ENCODE measurements around the gene APOBEC2. TPM values are rescaled to one million over a fixed set of nuclear protein-coding genes. Genes with fewer than 3 reads are reported as not detected.

Gene APOBEC2
- total RNA-seq, 1 donor from 2014 or later: not detected

GRCh38 chr6:41058783-41059181 is 5.8 kb downstream of the APOBEC2 start:
- no peak for TF ChIP-seq CTCF (IDR thresholded peaks at IDR 0.05; ENCODE audit: insufficient read depth, low read length, poor library complexity, severe bottlenecking)
- Histone ChIP-seq H3K4me3 (ENCODE audit: low read depth, low read length) (no peak overlapping the region), H3K27me3 (ENCODE audit: control insufficient read depth, insufficient read depth, low read length) (no peaks in the 10 kb centered on the region), H3K36me3 (ENCODE audit: control insufficient read depth, insufficient read depth, low read length) (no peaks in the 10 kb centered on the region)
- no peak for DNase-seq (ENCODE audit: low read depth)

DNA sequence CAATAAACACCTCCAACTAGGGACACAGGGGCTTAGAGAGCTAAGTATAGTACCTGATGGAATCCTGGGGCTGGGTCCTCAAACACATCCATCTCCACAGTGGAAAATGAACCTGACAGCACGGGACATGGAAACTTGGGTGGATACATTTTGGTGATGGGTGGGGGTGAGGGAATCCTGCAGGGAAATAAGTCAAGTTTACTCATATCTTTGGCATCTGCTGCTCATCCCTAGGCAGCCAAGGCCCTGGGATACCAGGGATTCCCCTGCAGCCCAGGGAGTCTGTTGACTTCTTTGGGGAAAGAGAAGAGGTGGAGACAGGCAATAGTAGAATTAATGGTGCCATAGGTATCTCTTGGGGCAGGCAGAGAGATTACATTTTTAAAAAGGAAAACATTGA is 6.6 kb downstream of the APOBEC2 start:
- TF ChIP-seq CTCF (IDR thresholded peaks at IDR 0.05; ENCODE audit: insufficient read depth, low read length, poor library complexity, severe bottlenecking): no peak
- no peaks in the 10 kb centered on the region for H3K27me3 ChIP-seq (ENCODE audit: control insufficient read depth, insufficient read depth, low read length)
- DNase-seq (ENCODE audit: low read depth): no peak
- no peak overlapping the region for H3K4me3 ChIP-seq (ENCODE audit: low read depth, low read length)
- no peaks in the 10 kb centered on the region for H3K36me3 ChIP-seq (ENCODE audit: control insufficient read depth, insufficient read depth, low read length)

DNA sequence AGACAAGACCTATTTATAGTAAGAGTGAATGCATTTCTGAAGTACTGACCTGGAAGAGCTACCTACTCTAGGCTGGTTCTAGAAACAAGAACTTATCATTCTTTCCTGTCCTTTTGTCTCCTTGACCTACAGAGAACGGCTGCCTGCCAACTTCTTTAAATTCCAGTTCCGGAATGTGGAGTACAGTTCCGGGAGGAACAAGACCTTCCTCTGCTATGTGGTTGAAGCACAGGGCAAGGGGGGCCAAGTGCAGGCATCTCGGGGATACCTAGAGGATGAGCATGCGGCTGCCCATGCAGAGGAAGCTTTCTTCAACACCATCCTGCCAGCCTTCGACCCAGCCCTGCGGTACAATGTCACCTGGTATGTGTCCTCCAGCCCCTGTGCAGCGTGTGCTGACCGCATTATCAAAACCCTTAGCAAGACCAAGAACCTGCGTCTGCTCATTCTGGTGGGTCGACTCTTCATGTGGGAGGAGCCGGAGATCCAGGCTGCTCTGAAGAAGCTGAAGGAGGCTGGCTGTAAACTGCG is 8.3 kb downstream of the APOBEC2 start:
- Histone ChIP-seq H3K36me3 (ENCODE audit: control insufficient read depth, insufficient read depth, low read length) (no peaks in the 10 kb centered on the region), H3K4me3 (ENCODE audit: low read depth, low read length) (no peak overlapping the region), H3K27me3 (ENCODE audit: control insufficient read depth, insufficient read depth, low read length) (no peaks in the 10 kb centered on the region)
- TF ChIP-seq CTCF (IDR thresholded peaks at IDR 0.05; ENCODE audit: insufficient read depth, low read length, poor library complexity, severe bottlenecking): no peak
- no peak for DNase-seq (ENCODE audit: low read depth)

DNA sequence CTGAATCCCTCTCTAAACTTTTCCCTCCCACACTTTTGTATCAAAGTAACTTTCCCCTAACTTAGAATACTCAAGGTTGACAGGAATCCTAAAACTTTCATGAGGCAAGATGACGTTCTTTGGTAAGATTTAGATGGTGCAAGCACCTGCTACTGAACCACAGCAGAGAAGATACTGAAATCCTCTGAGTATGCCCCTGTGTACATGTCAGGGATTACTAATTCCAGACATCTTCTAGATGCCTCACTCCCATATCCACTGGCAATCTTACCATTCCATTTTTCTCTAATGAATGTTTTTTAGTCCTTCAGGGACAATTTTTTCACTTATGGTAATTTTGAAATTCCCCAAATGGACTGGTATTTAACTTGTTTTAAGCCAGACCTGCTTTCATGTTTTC is 9.1 kb downstream of the APOBEC2 start:
- no peaks in the 10 kb centered on the region for H3K36me3 ChIP-seq (ENCODE audit: control insufficient read depth, insufficient read depth, low read length)
- H3K27me3 ChIP-seq (ENCODE audit: control insufficient read depth, insufficient read depth, low read length): no peaks in the 10 kb centered on the region
- no peak overlapping the region for H3K4me3 ChIP-seq (ENCODE audit: low read depth, low read length)
- no peak for DNase-seq (ENCODE audit: low read depth)
- no peak for TF ChIP-seq CTCF (IDR thresholded peaks at IDR 0.05; ENCODE audit: insufficient read depth, low read length, poor library complexity, severe bottlenecking)

DNA sequence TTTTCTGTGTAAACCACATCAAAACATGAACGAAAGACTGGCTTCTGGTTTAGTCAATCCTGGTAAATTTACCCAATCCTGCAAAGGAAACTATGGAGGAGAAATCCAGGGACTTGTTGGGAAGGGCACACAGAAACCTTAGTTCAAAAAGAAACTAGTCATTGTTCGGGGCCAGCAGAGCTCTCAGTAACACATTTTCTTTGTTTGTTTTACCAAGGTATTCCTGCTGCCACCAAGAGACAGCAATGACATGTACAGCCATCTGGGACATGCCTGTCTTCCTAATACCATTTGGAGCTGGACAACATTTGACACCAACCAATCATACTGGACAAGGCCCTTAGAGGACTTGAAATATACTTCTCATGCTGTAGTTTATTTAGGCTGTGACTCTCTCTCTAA is 10.9 kb downstream of the APOBEC2 start:
- Histone ChIP-seq H3K36me3 (ENCODE audit: control insufficient read depth, insufficient read depth, low read length) (no peaks in the 10 kb centered on the region), H3K27me3 (ENCODE audit: control insufficient read depth, insufficient read depth, low read length) (no peaks in the 10 kb centered on the region), H3K4me3 (ENCODE audit: low read depth, low read length) (no peak overlapping the region)
- DNase-seq (ENCODE audit: low read depth): no peak
- no peak for TF ChIP-seq CTCF (IDR thresholded peaks at IDR 0.05; ENCODE audit: insufficient read depth, low read length, poor library complexity, severe bottlenecking)

- no peaks in the 10 kb centered on the region for H3K27me3 ChIP-seq (ENCODE audit: control insufficient read depth, insufficient read depth, low read length)
- no peak for TF ChIP-seq CTCF (IDR thresholded peaks at IDR 0.05; ENCODE audit: insufficient read depth, low read length, poor library complexity, severe bottlenecking)
- no peak overlapping the region for H3K4me3 ChIP-seq (ENCODE audit: low read depth, low read length)
- no peaks in the 10 kb centered on the region for H3K36me3 ChIP-seq (ENCODE audit: control insufficient read depth, insufficient read depth, low read length)
- no peak for DNase-seq (ENCODE audit: low read depth)
Measured at GRCh38 chr6:41064841-41065240, 11.8 kb downstream of the APOBEC2 start.
